UCSD-AML1 (cell line): ENCODE measurements around the gene TEX35.
"Not testable (repeated sequence)": the region's sequence is repeated elsewhere in the genome, so short reads cannot be mapped to it uniquely, and the experiment has no call there.

Experiments
- DNase-seq: peaks from one replicate; lab custom pipeline; 2025; ENCODE audit not compliant: unreplicated experiment; lab: John Stamatoyannopoulos, UW

Gene TEX35

GRCh38 chr1:178494569-178494971 lies 18.3 kb upstream of the TEX35 start:
- DNase-seq, result no peak

- DNase-seq, result no peak
Measured at GRCh38 chr1:178495158-178495557, 17.8 kb upstream of the TEX35 start.

GRCh38 chr1:178495741-178496409 lies 17.0 kb upstream of the TEX35 start:
- DNase-seq, result no peak

- DNase-seq, result no peak
Measured at GRCh38 chr1:178496410-178497135, 16.3 kb upstream of the TEX35 start, which contains the start of gene CLEC20A. Gene CLEC20A (minus strand): TSS chr1:178496964. CDS start chr1:178496939, 25 bp downstream.

- no peak for DNase-seq
Measured at GRCh38 chr1:178497903-178498478, 14.9 kb upstream of the TEX35 start.

GRCh38 chr1:178498896-178499675 lies 13.8 kb upstream of the TEX35 start:
- DNase-seq, result no peak

GRCh38 chr1:178500091-178500770 lies 12.7 kb upstream of the TEX35 start:
- DNase-seq, result no peak

GRCh38 chr1:178500936-178501554 lies 11.9 kb upstream of the TEX35 start:
- DNase-seq, result no peak

- DNase-seq, result peak; percentile 74
Measured at GRCh38 chr1:178501705-178502329, 11.1 kb upstream of the TEX35 start.

- DNase-seq, result no peak
Measured at GRCh38 chr1:178502330-178502714, 10.6 kb upstream of the TEX35 start.

- DNase-seq, result no peak
Measured at GRCh38 chr1:178502856-178503255, 10.1 kb upstream of the TEX35 start.

- not testable (repeated sequence) for DNase-seq
Measured at GRCh38 chr1:178503316-178503715, 9.6 kb upstream of the TEX35 start.

GRCh38 chr1:178503849-178504248 lies 9.1 kb upstream of the TEX35 start:
- no peak for DNase-seq

GRCh38 chr1:178504286-178504685 lies 8.6 kb upstream of the TEX35 start:
- DNase-seq, result no peak

GRCh38 chr1:178506177-178506576 lies 6.7 kb upstream of the TEX35 start:
- DNase-seq, result no peak

GRCh38 chr1:178506669-178507068 lies 6.2 kb upstream of the TEX35 start:
- no peak for DNase-seq

- DNase-seq, result no peak
Measured at GRCh38 chr1:178509414-178510007, 3.4 kb upstream of the TEX35 start.

GRCh38 chr1:178510155-178510554 lies 2.8 kb upstream of the TEX35 start:
- DNase-seq, result no peak

GRCh38 chr1:178513278-178513983 lies 522 bp downstream of the TEX35 start:
- DNase-seq, result no peak
